Measurements from ENCODE around the gene HUWE1.

DNA sequence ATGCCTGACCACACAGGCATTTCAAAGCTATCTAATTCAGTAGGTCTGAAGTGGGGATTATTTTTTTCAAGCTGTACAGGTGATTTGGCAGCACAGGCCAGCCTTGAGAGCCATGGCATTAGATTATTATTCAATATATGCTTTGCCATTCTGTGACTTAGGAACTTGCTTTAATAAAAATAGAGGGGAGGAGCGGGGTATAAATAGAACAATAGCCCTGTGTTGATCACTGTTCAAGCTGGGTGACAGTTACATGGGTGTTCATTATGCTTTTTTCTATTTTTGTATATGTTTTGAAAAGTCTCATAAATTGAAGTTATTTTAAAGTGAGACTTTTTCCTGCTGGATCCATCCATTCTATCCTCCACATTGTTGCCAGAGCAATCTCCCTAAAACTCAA, 20.3 kb downstream of the HUWE1 start:
- TF ChIP-seq, protein P1, sequence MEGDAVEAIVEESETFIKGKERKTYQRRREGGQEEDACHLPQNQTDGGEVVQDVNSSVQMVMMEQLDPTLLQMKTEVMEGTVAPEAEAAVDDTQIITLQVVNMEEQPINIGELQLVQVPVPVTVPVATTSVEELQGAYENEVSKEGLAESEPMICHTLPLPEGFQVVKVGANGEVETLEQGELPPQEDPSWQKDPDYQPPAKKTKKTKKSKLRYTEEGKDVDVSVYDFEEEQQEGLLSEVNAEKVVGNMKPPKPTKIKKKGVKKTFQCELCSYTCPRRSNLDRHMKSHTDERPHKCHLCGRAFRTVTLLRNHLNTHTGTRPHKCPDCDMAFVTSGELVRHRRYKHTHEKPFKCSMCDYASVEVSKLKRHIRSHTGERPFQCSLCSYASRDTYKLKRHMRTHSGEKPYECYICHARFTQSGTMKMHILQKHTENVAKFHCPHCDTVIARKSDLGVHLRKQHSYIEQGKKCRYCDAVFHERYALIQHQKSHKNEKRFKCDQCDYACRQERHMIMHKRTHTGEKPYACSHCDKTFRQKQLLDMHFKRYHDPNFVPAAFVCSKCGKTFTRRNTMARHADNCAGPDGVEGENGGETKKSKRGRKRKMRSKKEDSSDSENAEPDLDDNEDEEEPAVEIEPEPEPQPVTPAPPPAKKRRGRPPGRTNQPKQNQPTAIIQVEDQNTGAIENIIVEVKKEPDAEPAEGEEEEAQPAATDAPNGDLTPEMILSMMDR (IDR thresholded peaks at IDR 0.05; ENCODE audit: low read length), result no peak
- TF ChIP-seq EZH2 (IDR thresholded peaks at IDR 0.05; ENCODE audit: borderline replicate concordance, low read length), result no peak

Data from OCI-LY1 (cell line).